HG03196 (cell line): ENCODE results near the gene FCGR2B.
"Not testable (repeated sequence)": the region's sequence is repeated elsewhere in the genome, so short reads cannot be mapped to it uniquely, and the experiment has no call there.

ENCODE experiments used
- ATAC-seq: cut with Tn5 transposase; IDR thresholded peaks from one replicate; pipeline ENCODE4 v1.9.1; 2021; ENCODE audit not compliant: unreplicated experiment

Gene FCGR2B

GRCh38 chr1:161662684-161663339 is at the start of gene FCGR2B:
FCGR2B (plus strand) TSS chr1:161663143; CDS start chr1:161663242, 99 bp downstream.
- peak; percentile 67 for ATAC-seq

- ATAC-seq: not testable (repeated sequence)
Measured at GRCh38 chr1:161616417-161616816, 46.5 kb upstream of the FCGR2B start.

- not testable (repeated sequence) for ATAC-seq
Measured at GRCh38 chr1:161618517-161618916, 44.4 kb upstream of the FCGR2B start.

- not testable (repeated sequence) for ATAC-seq
Measured at GRCh38 chr1:161620399-161620798, 42.5 kb upstream of the FCGR2B start.

GRCh38 chr1:161621181-161622000 is 41.6 kb upstream of the FCGR2B start:
- peak; percentile 49 for ATAC-seq

- peak; percentile 16 for ATAC-seq
Measured at GRCh38 chr1:161622054-161622453, 40.9 kb upstream of the FCGR2B start.

- ATAC-seq: not testable (repeated sequence)
Measured at GRCh38 chr1:161623401-161624051, 39.4 kb upstream of the FCGR2B start.

GRCh38 chr1:161624605-161625004 is 38.3 kb upstream of the FCGR2B start:
- not testable (repeated sequence) for ATAC-seq

- ATAC-seq: not testable (repeated sequence)
Measured at GRCh38 chr1:161626445-161627146, 36.3 kb upstream of the FCGR2B start.

- ATAC-seq: not testable (repeated sequence)
Measured at GRCh38 chr1:161630128-161630742, 32.7 kb upstream of the FCGR2B start.

GRCh38 chr1:161631076-161631475 is 31.9 kb upstream of the FCGR2B start, which contains the start of gene FCGR3B:
FCGR3B (minus strand) TSS chr1:161631176; CDS start chr1:161631094, 82 bp downstream.
- ATAC-seq: no peak

- ATAC-seq: not testable (repeated sequence)
Measured at GRCh38 chr1:161634993-161635392, 27.9 kb upstream of the FCGR2B start.

- ATAC-seq: not testable (repeated sequence)
Measured at GRCh38 chr1:161636189-161636782, 26.7 kb upstream of the FCGR2B start.

GRCh38 chr1:161636976-161637375 is 26.0 kb upstream of the FCGR2B start:
- ATAC-seq: not testable (repeated sequence)

GRCh38 chr1:161638251-161638993 is 24.5 kb upstream of the FCGR2B start:
- not testable (repeated sequence) for ATAC-seq

GRCh38 chr1:161639203-161639602 is 23.7 kb upstream of the FCGR2B start:
- not testable (repeated sequence) for ATAC-seq

GRCh38 chr1:161642697-161643096 is 20.2 kb upstream of the FCGR2B start:
- not testable (repeated sequence) for ATAC-seq

- ATAC-seq: not testable (repeated sequence)
Measured at GRCh38 chr1:161643481-161644208, 19.3 kb upstream of the FCGR2B start.
